Activated T-cell treated with anti-CD3 and anti-CD28 coated beads for 4 hours (primary cell): Measurements from ENCODE around the gene CTNNBIP1.
"Not testable (repeated sequence)": the region's sequence is repeated elsewhere in the genome, so short reads cannot be mapped to it uniquely, and the experiment has no call there.

ENCODE experiments used
- DNase-seq: peaks from one replicate; pipeline ENCODE4 v3.0.0-alpha.2; 2020

CTNNBIP1 gene

DNA sequence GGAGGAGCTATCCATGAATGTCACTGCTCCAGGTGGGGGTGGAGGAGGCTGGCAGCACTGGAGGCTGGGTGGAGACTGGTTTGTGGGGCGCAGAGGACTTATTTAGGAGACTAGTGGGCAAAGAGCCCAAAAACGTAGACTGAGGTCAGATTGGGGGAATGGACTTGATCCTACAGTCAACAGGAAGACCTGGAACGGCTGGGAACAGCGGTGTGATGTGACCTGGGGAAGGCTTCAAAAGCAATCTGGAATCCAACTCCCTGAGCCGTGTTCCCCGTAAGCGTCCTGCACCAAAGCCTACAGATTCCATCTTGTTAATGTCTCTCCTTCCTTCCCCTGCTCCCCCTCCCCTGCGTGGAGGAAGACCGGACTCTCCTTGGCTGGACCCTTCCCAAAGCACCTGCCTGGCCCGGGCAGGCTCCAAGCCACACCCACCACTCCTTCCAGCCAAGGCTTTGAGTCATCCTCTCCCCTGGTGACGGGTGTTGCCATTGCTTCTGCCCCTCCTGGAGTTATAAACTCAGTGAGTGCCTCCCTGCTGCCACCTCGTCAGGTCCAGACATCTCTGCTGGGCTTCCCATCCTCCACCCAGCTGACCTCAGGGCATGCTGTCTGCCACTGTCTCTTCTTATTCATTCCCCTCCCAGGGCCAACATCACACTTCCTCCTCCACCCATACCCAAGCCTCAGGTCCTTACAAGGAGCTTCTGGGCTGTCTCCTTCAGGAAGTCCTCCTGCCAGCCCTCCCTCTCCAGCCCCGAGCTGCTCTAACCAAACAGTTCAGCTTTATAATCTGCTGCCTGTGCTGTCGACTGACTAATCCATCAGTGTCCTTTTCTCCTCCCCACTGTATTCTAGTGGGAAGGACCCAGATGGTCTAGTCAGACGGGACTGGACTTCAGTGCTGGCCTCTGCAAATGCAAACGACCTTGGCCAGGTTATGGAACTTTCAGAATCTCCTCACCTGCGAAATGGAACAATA, 84.7 kb downstream of the CTNNBIP1 start:
- no peak for DNase-seq

DNA sequence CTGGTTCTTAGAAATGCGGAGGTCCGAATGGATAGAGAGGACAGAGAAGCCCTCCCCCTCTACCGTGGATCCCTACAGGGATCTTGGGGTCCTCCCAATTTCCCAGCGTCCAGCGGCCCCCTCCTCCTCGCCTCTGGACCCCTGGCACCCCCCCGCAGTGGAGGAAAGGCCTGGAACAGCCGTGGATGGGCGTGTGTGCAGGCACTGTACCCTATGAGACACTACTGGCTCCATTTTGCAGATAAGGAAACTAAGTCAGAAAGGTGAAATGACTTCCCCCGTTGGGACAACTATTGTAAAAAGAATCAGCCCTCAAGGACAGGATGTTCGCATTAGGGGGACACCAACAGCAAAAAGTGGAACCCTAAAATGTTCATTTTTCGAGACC, 85.4 kb downstream of the CTNNBIP1 start:
- DNase-seq = no peak

DNA sequence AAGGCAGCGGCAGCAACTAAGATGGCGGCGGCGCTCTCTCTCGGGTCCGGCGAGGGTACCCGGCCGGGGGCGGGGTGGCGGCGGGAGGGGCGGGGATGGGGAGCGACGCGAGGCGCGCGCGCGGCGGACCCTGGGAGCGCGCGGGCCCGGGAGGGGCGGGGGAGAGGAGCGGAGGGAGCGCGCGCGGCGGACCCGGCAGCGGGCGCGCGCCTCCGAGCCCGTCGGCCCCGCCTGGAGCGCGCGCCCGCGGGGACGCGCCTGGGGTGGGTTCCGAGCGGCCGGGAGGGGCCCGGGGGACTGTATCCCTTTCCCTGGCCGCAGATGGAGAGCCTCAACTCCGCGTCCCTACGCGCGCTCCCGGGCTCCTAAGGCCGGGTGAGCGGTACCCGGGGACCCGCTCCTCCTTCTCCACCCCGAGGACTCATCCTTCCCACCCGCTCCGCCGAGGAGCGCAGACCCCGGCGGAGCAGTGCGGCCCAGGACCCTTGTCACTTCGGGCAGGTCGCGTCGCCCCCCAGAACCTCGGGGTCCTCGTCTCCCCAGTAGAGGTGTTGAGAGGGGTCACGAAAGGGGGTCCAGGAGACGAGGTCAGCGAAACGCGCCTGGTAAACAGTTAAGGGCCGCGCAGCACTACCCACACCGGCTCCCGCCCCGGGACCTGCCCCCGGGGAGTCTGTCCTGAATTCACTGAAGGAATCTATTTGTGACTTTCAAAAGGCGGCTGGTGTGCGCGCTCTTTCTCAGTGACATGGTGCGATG, 85.9 kb downstream of the CTNNBIP1 start, which contains the start of gene CLSTN1:
Gene CLSTN1, minus strand, starts transcription at position 23 of the 759 bp plus-strand sequence. CDS start 232 bp downstream, outside the sequence.
- peak; percentile 86 for DNase-seq

DNA sequence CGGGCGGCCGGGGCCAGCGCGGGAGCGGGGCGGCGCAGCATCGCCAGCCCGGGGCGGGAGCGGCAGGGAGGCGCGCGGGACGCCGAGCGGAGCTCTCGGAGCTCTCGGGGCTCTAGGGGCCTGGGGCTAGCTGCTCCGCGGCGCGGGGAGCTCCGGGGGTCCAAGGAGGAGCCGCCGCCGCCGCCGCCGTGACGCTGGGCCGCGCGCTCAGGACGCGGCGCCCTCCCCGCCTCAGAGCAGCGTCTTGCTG, 86.5 kb downstream of the CTNNBIP1 start:
- DNase-seq = no peak

DNA sequence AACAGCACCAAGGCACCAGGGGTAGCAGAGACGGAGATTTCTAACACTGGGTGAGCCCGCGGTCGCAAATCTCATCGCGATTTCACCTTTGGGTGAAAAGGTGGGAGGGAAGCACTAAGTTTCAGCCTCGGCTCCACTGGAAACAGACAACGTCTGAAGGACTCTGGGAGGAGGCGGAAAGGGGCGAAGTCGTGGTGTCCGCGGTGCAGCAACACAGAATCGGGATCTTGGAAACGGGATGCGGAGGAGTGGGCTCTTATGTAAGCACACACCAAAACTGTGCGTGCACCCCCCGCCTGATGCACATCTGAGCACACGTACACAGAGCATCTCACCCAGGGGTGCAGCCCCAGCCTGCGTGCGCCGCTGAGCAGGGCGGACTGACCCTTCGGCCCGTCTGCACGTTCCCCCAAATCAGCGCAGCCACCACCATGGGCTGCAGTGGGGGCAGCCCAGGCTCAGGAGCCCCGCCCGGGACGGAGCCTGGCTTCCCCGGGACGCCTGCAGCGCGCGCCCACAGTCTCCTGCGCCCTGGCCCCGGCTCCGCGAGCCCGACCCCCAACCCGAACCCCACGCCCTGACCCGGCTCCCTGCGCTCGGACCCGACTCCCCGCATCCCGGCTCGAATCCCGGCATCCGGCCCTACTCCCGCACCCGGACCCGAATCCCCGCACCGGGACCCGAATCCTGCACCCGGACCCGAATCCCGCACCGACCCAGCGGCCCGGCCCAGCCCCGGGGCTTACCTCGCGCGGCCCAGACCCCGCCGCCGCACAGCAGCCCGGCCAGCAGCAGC, 87.0 kb downstream of the CTNNBIP1 start:
- no peak for DNase-seq

DNA sequence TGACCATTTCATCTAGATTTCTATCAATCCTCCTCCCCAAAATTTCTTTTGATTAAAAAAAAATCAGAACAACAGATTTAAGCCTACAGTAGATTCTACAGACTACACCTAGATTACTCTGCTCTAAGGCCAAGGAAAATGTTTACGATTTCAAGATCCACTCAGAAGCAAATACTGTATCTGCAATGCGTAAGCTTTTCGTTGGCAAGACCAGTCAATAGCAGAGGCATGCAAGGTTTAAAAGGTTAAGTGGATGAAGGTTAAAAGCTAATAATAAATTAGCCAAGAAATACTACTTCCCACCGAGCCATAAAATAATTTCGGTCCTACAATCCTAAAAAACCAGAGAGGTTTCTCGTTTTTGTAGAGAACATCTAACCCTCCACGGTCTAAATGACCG, 87.6 kb downstream of the CTNNBIP1 start:
- DNase-seq = no peak

DNA sequence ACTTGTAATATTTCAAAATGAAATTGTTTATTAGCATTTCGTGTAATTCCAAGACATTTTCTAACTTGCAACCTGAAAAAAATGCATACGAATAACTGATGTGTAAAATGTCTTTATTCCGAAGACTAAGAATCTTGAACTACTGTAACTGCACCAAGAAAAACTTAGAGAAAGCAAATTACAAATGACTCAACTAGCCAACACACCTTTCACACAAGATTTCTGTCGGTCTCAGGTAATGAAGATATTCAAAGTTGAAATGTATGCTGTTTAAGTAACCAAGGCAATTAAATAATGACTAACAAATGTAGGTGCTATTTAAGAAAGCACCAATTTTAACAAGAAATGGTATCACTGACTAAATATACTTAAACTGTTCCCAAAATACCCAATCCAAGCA, 88.4 kb downstream of the CTNNBIP1 start:
- no peak for DNase-seq

DNA sequence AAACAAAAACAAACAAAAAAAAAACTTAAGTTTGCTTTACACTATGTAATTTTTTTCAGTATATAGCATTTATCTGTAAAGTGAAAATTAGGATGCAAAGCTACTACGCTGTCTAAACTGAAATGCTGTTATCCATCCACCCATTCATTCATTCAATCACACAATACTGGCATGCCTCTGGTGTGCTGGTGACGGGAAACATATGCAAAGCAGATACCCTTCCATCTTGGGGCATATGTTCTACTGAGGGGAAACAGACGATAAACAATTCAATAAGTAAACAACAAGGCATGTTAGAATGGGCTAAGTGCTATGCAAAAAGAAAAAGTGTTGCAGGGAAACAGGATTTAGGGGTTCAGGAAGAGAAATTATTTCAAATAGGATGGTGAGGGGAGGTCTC, 89.5 kb downstream of the CTNNBIP1 start:
- DNase-seq = no peak

DNA sequence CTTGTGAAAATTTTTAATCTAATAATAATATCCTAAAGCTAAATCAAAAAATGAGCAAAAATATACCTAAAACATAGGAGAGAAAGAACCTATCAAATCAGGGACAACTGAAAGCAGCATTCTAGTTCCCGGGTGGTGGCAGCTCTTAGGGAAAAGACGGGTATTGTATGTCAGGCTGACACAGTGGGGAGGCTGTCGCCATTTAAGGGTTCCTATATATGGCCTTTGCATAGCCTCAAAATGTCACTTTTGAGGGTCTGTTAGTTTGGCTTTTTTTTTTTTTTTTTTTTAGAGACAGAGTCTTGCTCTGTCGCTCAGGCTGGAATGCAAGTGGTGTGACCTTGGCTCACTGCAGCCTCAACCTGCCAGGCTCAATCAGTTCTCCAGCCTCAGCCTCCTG, 92.3 kb downstream of the CTNNBIP1 start:
- DNase-seq = no peak

DNA sequence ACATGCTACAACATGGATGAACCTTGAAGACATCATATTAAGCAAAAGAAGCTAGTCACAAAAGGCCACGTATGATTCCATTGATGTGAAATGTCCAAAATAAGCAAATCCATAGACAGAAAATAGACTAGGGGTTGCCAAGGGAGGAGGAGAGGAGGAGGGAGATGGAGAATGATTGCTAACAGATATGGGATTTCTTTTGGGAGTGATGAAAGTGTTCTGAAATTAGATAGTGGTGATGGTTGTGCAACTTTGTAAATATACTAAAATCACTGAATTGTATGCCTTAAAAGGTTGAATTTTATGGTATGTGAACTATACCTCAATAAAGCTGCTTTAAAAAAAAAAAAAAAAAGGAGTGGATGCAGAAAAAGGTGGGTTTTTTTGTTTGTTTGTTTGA, 93.9 kb downstream of the CTNNBIP1 start:
- DNase-seq = no peak

DNA sequence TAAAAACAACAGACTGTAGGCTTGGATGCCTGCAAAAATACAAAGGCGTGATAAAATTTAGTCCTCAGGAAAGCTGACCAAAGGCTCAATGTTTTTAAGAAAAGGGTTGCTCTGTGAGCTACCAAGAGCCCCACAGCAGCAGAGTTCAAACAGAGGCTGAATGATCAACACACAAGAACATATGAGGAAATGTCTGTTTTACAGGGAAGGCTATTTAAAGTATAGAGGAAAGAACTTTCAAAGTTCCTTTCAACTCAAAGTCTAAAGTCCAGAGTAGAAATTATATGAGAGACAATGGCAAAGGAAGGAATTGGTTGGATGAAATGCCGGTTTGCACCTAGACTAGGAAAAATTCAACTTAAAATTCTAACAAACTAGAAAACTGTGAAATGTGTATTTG, 94.9 kb downstream of the CTNNBIP1 start:
- no peak for DNase-seq

DNA sequence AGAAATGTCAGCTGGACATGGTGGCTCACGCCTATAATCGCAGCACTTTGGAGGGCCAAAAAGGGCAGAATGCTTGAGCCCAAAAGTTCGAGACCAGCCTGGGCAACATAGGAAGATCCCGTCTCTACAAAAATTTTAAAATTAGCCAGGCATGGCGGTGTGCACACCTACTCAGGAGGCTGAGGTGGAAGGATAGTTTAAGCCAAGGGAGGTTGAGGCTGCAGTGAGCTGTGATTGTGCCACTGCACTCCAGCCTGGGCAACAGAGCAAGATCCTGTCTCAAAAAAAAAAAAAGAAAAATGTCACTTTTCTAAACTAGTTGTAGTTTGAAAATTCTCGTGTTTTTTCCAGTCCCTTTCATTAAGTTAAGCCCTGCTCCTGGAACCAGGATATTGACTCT, 95.5 kb downstream of the CTNNBIP1 start:
- DNase-seq = no peak

DNA sequence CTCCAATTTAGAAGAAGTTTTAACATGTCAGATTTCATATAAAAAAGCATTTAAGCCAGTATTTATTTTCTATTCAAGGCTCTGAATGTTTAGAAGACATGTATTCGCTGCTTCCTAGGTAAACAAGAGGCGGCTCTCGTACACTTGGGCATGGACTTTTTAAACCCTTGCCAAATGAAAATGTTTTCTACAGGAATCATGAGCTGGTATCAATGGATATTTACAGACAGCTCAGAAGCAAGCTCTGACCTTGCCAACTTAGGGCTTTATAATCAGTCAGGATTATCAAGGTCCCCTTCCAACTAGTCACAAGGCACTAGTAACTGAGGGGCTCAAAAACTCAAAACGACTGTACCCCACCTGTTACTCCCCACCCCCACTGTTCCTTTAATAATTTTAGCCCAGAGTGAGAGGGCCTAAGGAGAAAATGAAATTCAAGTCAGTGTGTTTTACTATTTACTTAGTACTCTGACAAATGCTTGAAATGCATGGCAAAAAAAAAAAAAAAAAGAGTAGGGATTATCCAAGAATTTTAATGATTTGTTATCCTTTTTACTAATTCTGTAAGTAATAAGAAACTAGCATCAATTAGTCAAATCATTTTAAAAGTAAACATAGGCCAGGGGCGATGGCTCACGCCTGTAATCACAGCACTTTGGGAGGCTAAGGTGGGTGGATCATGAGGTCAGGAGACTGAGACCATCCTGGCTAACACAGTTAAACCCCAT, 98.7 kb downstream of the CTNNBIP1 start:
- no peak for DNase-seq

DNA sequence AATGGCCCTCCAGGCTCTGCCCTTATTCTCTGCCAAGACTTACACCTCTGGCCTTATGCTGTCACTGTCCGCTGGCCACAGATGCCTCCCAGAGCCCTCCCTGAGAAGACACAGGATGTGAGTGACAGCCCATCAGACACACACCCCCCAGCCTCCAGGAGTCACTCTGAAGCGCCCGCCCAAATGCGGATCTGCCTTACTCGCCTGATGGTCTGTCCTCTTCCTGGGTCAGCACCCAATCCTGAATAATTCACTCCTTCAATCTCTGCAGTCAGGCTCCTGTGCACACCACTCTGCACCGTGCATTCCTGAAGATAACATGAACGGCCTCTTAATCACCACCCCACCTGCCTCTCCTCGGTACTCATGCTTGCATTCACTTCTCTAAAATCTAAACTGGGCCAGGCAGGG, 101.0 kb downstream of the CTNNBIP1 start:
- DNase-seq = no peak

DNA sequence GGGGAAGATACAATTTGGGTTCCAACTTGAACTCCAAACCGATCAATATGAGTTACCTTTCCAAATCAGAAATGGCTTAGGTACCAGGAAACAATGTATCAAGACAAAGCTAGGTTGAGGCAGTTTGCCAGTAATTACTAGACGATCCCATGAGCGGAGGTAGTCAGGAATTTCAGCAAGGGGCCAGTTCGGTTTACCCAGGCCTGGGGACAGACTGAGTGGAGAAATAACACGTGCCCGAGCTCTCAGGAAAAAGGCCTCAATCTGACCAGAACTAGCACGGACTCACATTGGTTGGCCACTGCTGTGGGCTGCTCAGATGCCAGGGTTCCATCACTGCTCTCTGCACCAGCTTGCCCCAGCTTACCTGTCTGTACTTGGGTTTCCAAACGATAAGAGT, 101.6 kb downstream of the CTNNBIP1 start:
- DNase-seq = no peak

DNA sequence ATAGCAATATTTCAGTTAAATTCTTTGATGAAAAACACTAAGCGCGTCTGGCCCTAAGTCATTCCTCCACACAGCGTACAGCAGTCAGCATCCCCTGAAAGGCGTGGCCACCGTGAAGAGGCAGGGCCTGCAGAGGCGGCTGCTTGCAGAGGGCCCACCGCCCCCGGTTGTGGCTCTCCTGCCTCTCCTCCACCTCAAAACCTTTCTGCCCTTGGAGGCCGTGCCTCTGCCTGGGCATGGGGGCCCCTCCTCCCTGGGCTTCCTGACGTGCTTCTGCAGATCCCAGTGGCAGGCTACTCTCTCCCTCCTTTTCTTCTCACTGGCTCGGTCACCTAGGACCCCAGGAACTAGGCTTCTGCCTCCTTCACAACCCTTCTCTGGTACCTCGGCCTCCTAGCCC, 102.5 kb downstream of the CTNNBIP1 start:
- no peak for DNase-seq

DNA sequence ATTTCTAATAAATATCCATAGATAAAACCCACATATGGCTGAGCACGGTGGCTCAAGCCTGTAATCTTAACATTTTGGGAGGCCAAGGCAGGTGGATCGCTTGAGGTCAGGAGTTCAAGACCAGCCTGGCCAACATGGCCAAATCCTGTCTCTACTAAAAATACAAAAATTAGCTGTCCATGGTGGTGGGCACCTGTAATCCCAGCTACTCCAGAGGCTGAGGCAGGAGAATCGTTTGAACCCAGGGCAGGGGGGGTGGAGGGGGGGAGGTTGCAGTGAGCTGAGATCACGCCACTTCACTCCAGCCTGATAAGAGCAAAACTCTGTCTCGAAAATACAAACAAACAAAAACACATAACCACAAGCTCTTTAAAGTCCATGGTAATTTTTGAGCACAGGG, 104.1 kb downstream of the CTNNBIP1 start:
- not testable (repeated sequence) for DNase-seq

DNA sequence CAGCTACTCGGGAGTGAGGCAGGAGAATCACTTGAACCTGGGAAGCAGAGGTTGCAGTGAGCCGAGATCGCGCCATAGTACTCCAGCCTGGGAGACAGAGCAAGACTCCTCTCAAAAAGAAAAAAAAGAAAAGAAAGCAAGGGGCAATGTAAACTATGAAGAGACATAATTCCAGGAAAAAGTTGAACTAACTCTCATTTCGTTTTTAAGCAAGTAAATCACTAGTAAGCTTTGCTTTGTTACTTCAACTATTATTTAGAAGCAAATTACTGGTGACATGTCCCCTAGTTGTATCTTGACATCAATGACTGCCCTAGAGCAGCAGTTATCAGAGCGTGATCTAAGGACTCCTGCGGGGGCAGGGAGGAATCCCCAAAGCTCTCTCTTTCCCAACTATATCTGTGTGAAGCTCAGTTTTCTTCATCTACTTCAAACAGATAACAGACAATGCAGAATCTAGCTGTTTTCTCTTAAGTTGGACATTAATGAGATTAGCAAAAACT, 105.0 kb downstream of the CTNNBIP1 start:
- DNase-seq = no peak

DNA sequence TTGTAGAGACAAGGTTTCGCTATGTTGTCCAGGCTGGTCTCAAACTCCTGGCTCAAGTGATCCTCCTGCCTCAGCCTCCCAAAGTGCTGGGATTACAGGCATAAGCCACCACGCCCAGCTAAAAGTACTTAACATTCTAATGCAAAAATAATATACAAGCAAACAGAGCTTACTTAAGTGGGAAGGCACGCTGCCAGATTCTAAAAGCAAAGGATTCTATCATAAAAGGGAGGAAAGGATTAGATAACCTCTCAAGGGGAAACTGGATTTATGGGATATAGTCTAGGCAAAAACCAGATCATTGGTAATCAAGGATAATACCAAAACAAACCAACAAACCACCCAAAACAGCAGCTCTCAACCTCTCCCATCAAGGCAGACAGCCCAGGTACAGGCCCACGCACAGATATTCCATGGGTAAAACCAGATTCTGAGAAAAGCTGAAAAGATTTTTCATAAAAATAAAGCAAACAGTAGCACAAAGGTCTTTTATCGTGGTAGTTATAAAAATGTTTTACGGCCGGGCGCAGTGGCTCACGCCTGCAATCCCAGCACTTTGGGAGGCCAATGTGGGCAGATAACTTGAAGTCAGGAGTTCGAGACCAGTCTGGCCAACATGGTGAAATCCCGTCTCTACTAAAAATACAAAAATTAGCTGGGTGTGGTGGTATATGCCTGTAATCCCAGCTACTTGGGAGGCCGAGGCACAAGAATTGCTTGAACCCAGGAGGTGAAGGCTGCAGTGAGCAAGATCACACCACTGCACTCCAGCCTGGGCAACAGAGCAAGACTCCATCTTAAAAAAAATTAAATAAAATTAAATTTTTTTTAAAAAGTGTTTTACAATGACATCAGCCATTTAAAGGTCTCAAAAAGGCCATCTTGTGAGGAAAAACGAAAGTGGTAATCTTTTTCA, 106.8 kb downstream of the CTNNBIP1 start:
- not testable (repeated sequence) for DNase-seq

DNA sequence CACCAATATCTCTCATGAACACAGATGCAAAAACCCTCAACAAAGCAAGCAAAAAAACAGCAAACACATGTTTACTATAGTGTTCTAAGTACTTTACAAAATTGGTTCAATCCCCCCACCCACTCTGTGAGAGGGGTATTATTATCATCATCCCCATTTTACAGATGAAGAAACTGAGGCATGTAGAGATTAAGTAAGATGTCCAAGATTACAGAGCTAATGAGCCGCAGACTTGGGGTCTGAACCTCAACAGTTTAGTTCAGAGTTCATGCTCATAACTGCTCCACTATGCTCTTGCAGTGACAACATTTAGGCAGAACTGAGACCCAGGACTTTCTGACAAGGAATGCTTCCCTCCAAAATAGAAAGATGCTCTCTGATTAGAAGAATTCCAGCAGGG, 108.2 kb downstream of the CTNNBIP1 start:
- DNase-seq = no peak
